ENCODE data around the gene COMMD7. TPM values are rescaled to one million over a fixed set of nuclear protein-coding genes. Genes with fewer than 3 reads are reported as not detected.

The COMMD7 gene
- total and polyA plus RNA-seq, 2 of the 4 experiments (the other 2 are of a cell fraction): 51.8 to 67.5 TPM

GRCh38 chr20:32762754-32763201 is 19.5 kb upstream of the COMMD7 start:
- H3K27me3 ChIP-seq (ENCODE audit: control insufficient read depth, insufficient read depth, low read length): no peaks in the 10 kb centered on the region
- no TSS peak for BruUV-seq (replicated peaks)
- no peak overlapping the region for H3K18ac ChIP-seq (ENCODE audit: low read depth, low read length)
- H2BK120ac ChIP-seq (ENCODE audit: low read depth, low read length): peak overlapping the region; percentile 58
- peak overlapping the region; percentile 99 for H3K4me2 ChIP-seq (ENCODE audit: low read depth, low read length)
- H2BK20ac ChIP-seq (ENCODE audit: low read depth, low read length): no peak overlapping the region
- peak overlapping the region; percentile 92 for H2AK9ac ChIP-seq (replicated peaks; ENCODE audit: low read depth, low read length, poor library complexity)
- H3K23ac ChIP-seq (ENCODE audit: low read depth, low read length): peak overlapping the region; percentile 92
- peak overlapping the region; percentile 44; the same call in 1 of the 2 replicates for H3K27ac ChIP-seq (ENCODE audit: insufficient read depth, low read length)
- H3K36me3 ChIP-seq (ENCODE audit: control insufficient read depth, insufficient read depth, low read length): no peaks in the 10 kb centered on the region
- no peak overlapping the region for H2BK5ac ChIP-seq (ENCODE audit: low read depth, low read length, poor library complexity, severe bottlenecking)
- peak overlapping the region; percentile 49; the same call in 1 of the 2 replicates for H2AK5ac ChIP-seq (ENCODE audit: low read depth, low read length)
- no peak overlapping the region for H2BK15ac ChIP-seq (ENCODE audit: low read depth, low read length)
- ATAC-seq (ENCODE audit: low read depth): peak; percentile 15
- peak overlapping the region; percentile 16 to 79; a peak in 2 of 4 replicates for H4K8ac ChIP-seq (ENCODE audit: low read depth in 2 of 2, low read length in 2 of 2)
- peaks cover 10% of the 10 kb centered on the region; the same call in 1 of the 2 replicates for H3K9me1 ChIP-seq (ENCODE audit: insufficient read depth, low read length)
- peaks cover 7 to 43% of the 10 kb centered on the region in 2 experiments; a peak in 3 of 4 replicates for H3K79me1 ChIP-seq (ENCODE audit: low read depth in 1 of 2, low read length in 2 of 2)
- WGBS, 2 experiments (ENCODE audit: extremely low coverage in 2 of 2, insufficient read length in 1 of 2): 0% methylated on average over 22 of the region's 30 CpGs; no CpG with 5 or more reads in 1 of the 2 experiments
- H4K20me1 ChIP-seq (ENCODE audit: insufficient read depth, low read length): no peaks in the 10 kb centered on the region
- H3K9ac ChIP-seq (ENCODE audit: low read depth, low read length): peak overlapping the region; percentile 84
- CTCF ChIA-PET: interaction anchor here (0.6 to 2.5 kb wide), 4 partner anchors 15 to 88 kb away, joined by 3 to 7 read pairs (median 4); no protein-coding TSS in a partner anchor
- no peak for DNase-seq
- no peak overlapping the region for H4K5ac ChIP-seq (ENCODE audit: low read depth, low read length)
- no peaks in the 10 kb centered on the region for H3K9me3 ChIP-seq (ENCODE audit: control insufficient read depth, insufficient read depth, low read length)
- dilution Hi-C loops (cut with HindIII; ENCODE audit: low sequenced_read_pairs, unreplicated experiment) (no loop called here), in situ Hi-C loops (cut with MboI; ENCODE audit: low sequenced_read_pairs) (no loop called here), intact Hi-C loops (cut with micrococcal nuclease) (loop anchor here (2.0 to 10.0 kb wide), 3 partner anchors 78 to 258 kb away; partner anchors contain the start of gene C20orf203)
- H3K4me1 ChIP-seq (ENCODE audit: control insufficient read depth, insufficient read depth, low read length): peaks cover 5% of the 10 kb centered on the region; the same call in 1 of the 2 replicates
- H4K91ac ChIP-seq (ENCODE audit: insufficient read depth, low read depth, low read length): peak overlapping the region; percentile 49
- peak overlapping the region; percentile 39; the same call in 1 of the 2 replicates for H3K56ac ChIP-seq (ENCODE audit: extremely low read depth, insufficient read depth, low read length)
- POLR2A ChIA-PET (ENCODE audit: unreplicated experiment): interaction anchor here (0.6 kb wide), 1 partner anchor 14 kb away, joined by 5 read pairs; no protein-coding TSS in a partner anchor
- H3K4ac ChIP-seq (ENCODE audit: low read depth, low read length): peak overlapping the region; percentile 40; the same call in 1 of the 2 replicates
- H3K4me3 ChIP-seq (ENCODE audit: insufficient read depth, low read depth, low read length): peak overlapping the region; percentile 90
- peak overlapping the region; percentile 94 for H2AFZ ChIP-seq (replicated peaks; ENCODE audit: low read length, poor library complexity)
- H3K14ac ChIP-seq (replicated peaks; ENCODE audit: low read depth, low read length): peak overlapping the region; percentile 78
- TF ChIP-seq SMC3 (IDR thresholded peaks at IDR 0.05; ENCODE audit: low read depth, low read length): no peak
- no peak for TF ChIP-seq FOS (IDR thresholded peaks at IDR 0.05; ENCODE audit: low read depth, low read length)
- no peak for TF ChIP-seq RCOR1 (IDR thresholded peaks at IDR 0.05; ENCODE audit: insufficient replicate concordance, low read length)
- no peak for TF ChIP-seq MAFK (IDR thresholded peaks at IDR 0.05; ENCODE audit: low read depth, low read length)
- TF ChIP-seq, protein P1, sequence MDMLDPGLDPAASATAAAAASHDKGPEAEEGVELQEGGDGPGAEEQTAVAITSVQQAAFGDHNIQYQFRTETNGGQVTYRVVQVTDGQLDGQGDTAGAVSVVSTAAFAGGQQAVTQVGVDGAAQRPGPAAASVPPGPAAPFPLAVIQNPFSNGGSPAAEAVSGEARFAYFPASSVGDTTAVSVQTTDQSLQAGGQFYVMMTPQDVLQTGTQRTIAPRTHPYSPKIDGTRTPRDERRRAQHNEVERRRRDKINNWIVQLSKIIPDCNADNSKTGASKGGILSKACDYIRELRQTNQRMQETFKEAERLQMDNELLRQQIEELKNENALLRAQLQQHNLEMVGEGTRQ (IDR thresholded peaks at IDR 0.05; ENCODE audit: low read depth, low read length): no peak
- TF ChIP-seq POLR2A (IDR thresholded peaks at IDR 0.05; ENCODE audit: low read depth, low read length): no peak
- TF ChIP-seq ELK1 (IDR thresholded peaks at IDR 0.05; ENCODE audit: borderline replicate concordance, low read depth, low read length): no peak
- TF ChIP-seq RFX5 (IDR thresholded peaks at IDR 0.05; ENCODE audit: low read depth, low read length): no peak
- no peak; the same call in 1 of the 2 replicates for TF ChIP-seq MAZ (IDR thresholded peaks at IDR 0.05; ENCODE audit: borderline replicate concordance, low read depth, low read length)
- TF ChIP-seq RAD21 (IDR thresholded peaks at IDR 0.05; ENCODE audit: low read length): no peak
- no peak for TF ChIP-seq BHLHE40 (IDR thresholded peaks at IDR 0.05; ENCODE audit: low read depth, low read length)
- no peak for TF ChIP-seq MXI1 (IDR thresholded peaks at IDR 0.05; ENCODE audit: borderline replicate concordance, low read depth, low read length)
- TF ChIP-seq, protein P2, sequence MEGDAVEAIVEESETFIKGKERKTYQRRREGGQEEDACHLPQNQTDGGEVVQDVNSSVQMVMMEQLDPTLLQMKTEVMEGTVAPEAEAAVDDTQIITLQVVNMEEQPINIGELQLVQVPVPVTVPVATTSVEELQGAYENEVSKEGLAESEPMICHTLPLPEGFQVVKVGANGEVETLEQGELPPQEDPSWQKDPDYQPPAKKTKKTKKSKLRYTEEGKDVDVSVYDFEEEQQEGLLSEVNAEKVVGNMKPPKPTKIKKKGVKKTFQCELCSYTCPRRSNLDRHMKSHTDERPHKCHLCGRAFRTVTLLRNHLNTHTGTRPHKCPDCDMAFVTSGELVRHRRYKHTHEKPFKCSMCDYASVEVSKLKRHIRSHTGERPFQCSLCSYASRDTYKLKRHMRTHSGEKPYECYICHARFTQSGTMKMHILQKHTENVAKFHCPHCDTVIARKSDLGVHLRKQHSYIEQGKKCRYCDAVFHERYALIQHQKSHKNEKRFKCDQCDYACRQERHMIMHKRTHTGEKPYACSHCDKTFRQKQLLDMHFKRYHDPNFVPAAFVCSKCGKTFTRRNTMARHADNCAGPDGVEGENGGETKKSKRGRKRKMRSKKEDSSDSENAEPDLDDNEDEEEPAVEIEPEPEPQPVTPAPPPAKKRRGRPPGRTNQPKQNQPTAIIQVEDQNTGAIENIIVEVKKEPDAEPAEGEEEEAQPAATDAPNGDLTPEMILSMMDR (conservative IDR thresholded peaks at IDR 0.05; ENCODE audit: low read depth, low read length): no peak
- TF ChIP-seq CHD1 (IDR thresholded peaks at IDR 0.05; ENCODE audit: low read depth, low read length): no peak
- TF ChIP-seq NFE2L2 (IDR thresholded peaks at IDR 0.05; ENCODE audit: low read depth, low read length): no peak

Data from IMR-90 (cell line).